HepG2 (cell line): ENCODE results near the gene GRK3. TPM values are rescaled to one million over a fixed set of nuclear protein-coding genes. Genes with fewer than 3 reads are reported as not detected.

Source experiments
- ATAC-seq: fragments of 200-7000 bp; cut with Tn5 transposase; 3 replicates; pipeline ENCODE4 v1.9.1; 2020; ENCODE audit warnings: mild to moderate bottlenecking, moderate library complexity
- BruUV-seq: library from RNA; stranded (reverse); fragments of 400-500 nt; replicated peaks from 2 replicates; lab custom pipeline; 2021; lab: Mats Ljungman, UMichigan
- CTCF ChIA-PET: fragments of 300-600 bp; formaldehyde crosslinking; extraction: SDS; loops from one replicate; lab custom pipeline; 2021; ENCODE audit warnings: low total read pairs, inconsistent platforms, low intra/inter-chr PET ratio; lab: Yijun Ruan, JAX
- POLR2A ChIA-PET: fragments of 350-600 bp; sonication (Branson Sonifier 250); formaldehyde crosslinking; loops from one replicate; lab custom pipeline; 2020; ENCODE audit warnings: antibody characterized with exemption, inconsistent platforms; lab: Yijun Ruan, JAX
- DNase-seq: peaks from one replicate; pipeline ENCODE4 v3.0.0-alpha.2; 2015; ENCODE audit warnings: low spot score
- FAIRE-seq: peaks from 3 replicates; lab custom pipeline; 2011; peaks lifted over from hg19 to GRCh38; lab: Jason Lieb, UNC
- H2AFZ ChIP-seq: one replicate; pipeline ENCODE4 v1.6.1; 2011; ENCODE audit warnings: low read length, inconsistent platforms
- H3K27ac ChIP-seq: fragments of 300-600 bp; 3 replicates; pipeline ENCODE4 v1.8.0; 2011; ENCODE audit warnings: mixed run types, mild to moderate bottlenecking, mixed read lengths, low read length, inconsistent platforms; ENCODE audit not compliant: insufficient read depth; ENCODE audit errors: extremely low read length
- H3K27me3 ChIP-seq, 2 experiments: fragments of 200-600 bp in 1 of 2; 2 replicates in 1 of 2; 3 replicates in 1 of 2; pipeline versions ENCODE4 v1.6.0 to v1.8.0; 2011; ENCODE audit warnings: low read length in 2 of 2, mild to moderate bottlenecking in 2 of 2, moderate library complexity in 2 of 2, inconsistent platforms in 1 of 2; ENCODE audit not compliant: insufficient read depth in 2 of 2, control insufficient read depth in 1 of 2
- H3K36me3 ChIP-seq, 2 experiments: fragments of 200-600 bp in 1 of 2; replicated peaks in 1 of 2; 2 replicates in 1 of 2; 3 replicates in 1 of 2; pipeline versions ENCODE4 v1.5.1 to v1.8.0; 2011; ENCODE audit warnings: low read length in 2 of 2, inconsistent platforms in 1 of 2; ENCODE audit not compliant: insufficient read depth in 2 of 2, control insufficient read depth in 1 of 2
- H3K4me1 ChIP-seq: 2 replicates; pipeline ENCODE4 v1.5.1; 2012; ENCODE audit warnings: low read length, inconsistent platforms; ENCODE audit not compliant: insufficient read depth
- H3K4me2 ChIP-seq: 2 replicates; pipeline ENCODE4 v1.6.0; 2011; ENCODE audit warnings: low read depth, low read length, inconsistent platforms
- H3K4me3 ChIP-seq, 3 experiments: fragments of 200-600 bp in 1 of 3; sonication (generic), shearing (Covaris generic) in 1 of 3; replicated peaks in 1 of 3; 2 replicates each; pipeline ENCODE4 v1.5.1; 2011 to 2016; ENCODE audit warnings: low read length in 3 of 3, inconsistent platforms in 2 of 3, low read depth in 2 of 3, mild to moderate bottlenecking in 2 of 3, control low read depth in 1 of 3, mixed read lengths in 1 of 3; ENCODE audit not compliant: insufficient read depth in 1 of 3
- H3K79me2 ChIP-seq: one replicate; pipeline ENCODE4 v1.6.1; 2011; ENCODE audit warnings: low read length, inconsistent platforms; ENCODE audit not compliant: insufficient read depth
- H3K9ac ChIP-seq: 2 replicates; pipeline ENCODE4 v1.6.0; 2011; ENCODE audit warnings: mild to moderate bottlenecking, low read depth, low read length, inconsistent platforms; ENCODE audit not compliant: insufficient read depth
- H3K9me3 ChIP-seq: 2 replicates; pipeline ENCODE4 v1.5.1; 2012; ENCODE audit warnings: mild to moderate bottlenecking, low read length
- H4K20me1 ChIP-seq: 2 replicates; pipeline ENCODE4 v1.6.0; 2011; ENCODE audit warnings: inconsistent platforms, mild to moderate bottlenecking, low read length, moderate library complexity; ENCODE audit not compliant: insufficient read depth
- ATF7 ChIP-seq, 2 experiments: fragments of 450-650 bp in 1 of 2; sonication (generic) in 1 of 2; formaldehyde crosslinking in 1 of 2; IDR thresholded peaks; 2 replicates each; pipeline versions ENCODE4 v1.4.0 to v1.6.1; 2016 to 2020; ENCODE audit warnings: antibody characterized with exemption in 1 of 2, mild to moderate bottlenecking in 1 of 2, missing genetic modification reagents in 1 of 2
- CBX2 ChIP-seq, 2 experiments: fragments of 200-600 bp in 1 of 2; sonication (generic); formaldehyde crosslinking in 1 of 2; IDR thresholded peaks; 2 replicates each; pipeline versions ENCODE4 v1.7.0 to v1.8.1; 2018 to 2022; ENCODE audit warnings: low read depth in 2 of 2, low read length in 1 of 2, mild to moderate bottlenecking in 1 of 2, missing genetic modification reagents in 1 of 2
- MLXIP ChIP-seq: sonication (generic); formaldehyde crosslinking; IDR thresholded peaks from 2 replicates; pipeline ENCODE4 v1.9.0; 2021; ENCODE audit warnings: missing genetic modification reagents, borderline replicate concordance
- RFX1 ChIP-seq: fragments of 450-650 bp; IDR thresholded peaks from 2 replicates; pipeline ENCODE4 v1.6.1; 2017
- SIX1 ChIP-seq: sonication (generic); formaldehyde crosslinking; IDR thresholded peaks from 2 replicates; pipeline ENCODE4 v1.4.0; 2020; ENCODE audit warnings: missing genetic modification reagents, borderline replicate concordance
- THRA ChIP-seq: sonication (generic); formaldehyde crosslinking; IDR thresholded peaks from 2 replicates; pipeline ENCODE4 v1.4.0; 2020; ENCODE audit warnings: missing genetic modification reagents, borderline replicate concordance
- ZNF180 ChIP-seq: sonication (generic); formaldehyde crosslinking; IDR thresholded peaks from 2 replicates; pipeline ENCODE4 v1.4.0; 2020; ENCODE audit warnings: low read depth, missing genetic modification reagents, borderline replicate concordance
- ZNF569 ChIP-seq: sonication (generic); formaldehyde crosslinking; IDR thresholded peaks from 2 replicates; pipeline ENCODE4 v1.5.0; 2020; ENCODE audit warnings: mild to moderate bottlenecking, missing genetic modification reagents, moderate library complexity, borderline replicate concordance
- ZNF619 ChIP-seq: sonication (generic); formaldehyde crosslinking; IDR thresholded peaks from 2 replicates; pipeline ENCODE4 v1.4.0; 2020; ENCODE audit warnings: mild to moderate bottlenecking, missing genetic modification reagents
- ZNF709 ChIP-seq: sonication (generic); formaldehyde crosslinking; IDR thresholded peaks from 2 replicates; pipeline ENCODE4 v1.5.0; 2020; ENCODE audit warnings: mild to moderate bottlenecking, missing genetic modification reagents
- ZNF816 ChIP-seq: sonication (generic); formaldehyde crosslinking; IDR thresholded peaks from 2 replicates; pipeline ENCODE4 v1.8.0; 2022; ENCODE audit warnings: missing genetic modification reagents, mild to moderate bottlenecking, borderline replicate concordance
- WGBS: methylation state at CpG from one replicate; pipeline ENCODE4 v1.1.6; 2017; ENCODE audit warnings: low lambda C conversion rate; 5-methylcytosine and 5-hydroxymethylcytosine counted together
- in situ Hi-C: cut with HindIII; loops from 2 replicates; pipeline ENCODE4 v1.10.0; 2017; ENCODE audit warnings: low pct_unique_long_range_greater_than_20kb; ENCODE audit not compliant: extremely low pct_ligation_motif_present
- intact Hi-C: fragments of 100-400 bp; cut with micrococcal nuclease; formaldehyde crosslinking; loops from one replicate; pipeline ENCODE4 v1.10.0; 2022; ENCODE audit not compliant: unreplicated experiment
- polyA plus RNA-seq, 8 experiments: library from polyadenylated mRNA; depleted of rRNA in 3 of 8; stranded (reverse) in 7 of 8; unstranded in 1 of 8; fragments of >200 nt; fragmentation: Illumina TruSeq in 4 of 8; extraction: Trizol in 4 of 8; gene quantifications; 2 replicates each; pipeline versions ENCODE4 v1.2.1 to v1.2.3, GENCODE V29; 2011 to 2016; ENCODE audit warnings: low read depth in 4 of 8, missing spikeins in 1 of 8, mixed read lengths in 1 of 8; ENCODE audit not compliant: insufficient read depth in 1 of 8
- total RNA-seq, 5 experiments: library from RNA; depleted of rRNA; stranded (reverse); fragments of >200 nt; fragmentation: Illumina TruSeq; extraction: Trizol; gene quantifications; 2 replicates each; pipeline ENCODE4 v1.2.3, GENCODE V29; 2016; ENCODE audit warnings: low read depth in 1 of 5

Gene GRK3
- total and polyA plus RNA-seq, 2 of the 13 experiments (the other 11 are each of a cell fraction or from before 2014, with no cell fraction given) = 8.5 to 16.7 TPM

GRCh38 chr22:25698978-25699377 is 134.5 kb downstream of the GRK3 start:
- ChIA-PET POLR2A (no interaction called here), CTCF (no interaction called here)
- H3K4me3 ChIP-seq = no peak overlapping the region
- ATAC-seq (no peak), FAIRE-seq (no peak), DNase-seq (no peak)
- intact Hi-C loops (no loop called here), in situ Hi-C loops (no loop called here)
- H3K9me3 ChIP-seq = no peaks in the 10 kb centered on the region
- no TSS peak for BruUV-seq
- no peak overlapping the region for H2AFZ ChIP-seq
- no peak overlapping the region for H3K9ac ChIP-seq
- H3K79me2 ChIP-seq = no peaks in the 10 kb centered on the region
- no peaks in the 10 kb centered on the region; the same call in 1 of the 2 replicates for H4K20me1 ChIP-seq
- H3K36me3 ChIP-seq = peaks cover 0 to 17% of the 10 kb centered on the region in 2 experiments; a peak in 3 of 5 replicates
- no peaks in the 10 kb centered on the region for H3K27me3 ChIP-seq
- H3K4me2 ChIP-seq = no peak overlapping the region
- no peaks in the 10 kb centered on the region for H3K4me1 ChIP-seq
- H3K27ac ChIP-seq = no peak overlapping the region
- 95% methylated on average over 6 of the region's 6 CpGs for WGBS
- no peak for TF ChIP-seq ZNF709 (CRISPR knock-in tag)

- in situ Hi-C loops = loop anchor here (5.0 kb wide), 1 partner anchor 239 kb away; no protein-coding TSS in a partner anchor
- no peak overlapping the region for H2AFZ ChIP-seq
- no peaks in the 10 kb centered on the region; the same call in 1 of the 2 replicates for H4K20me1 ChIP-seq
- no peak overlapping the region for H3K4me2 ChIP-seq
- BruUV-seq = no TSS peak
- H3K79me2 ChIP-seq = no peaks in the 10 kb centered on the region
- no peaks in the 10 kb centered on the region for H3K27me3 ChIP-seq
- H3K4me3 ChIP-seq = no peak overlapping the region
- no peaks in the 10 kb centered on the region for H3K9me3 ChIP-seq
- WGBS = 90% methylated on average over 13 of the region's 13 CpGs
- ATAC-seq = no peak
- CTCF ChIA-PET = interaction anchor here (0.6 to 3.0 kb wide), 4 partner anchors 68 to 239 kb away, joined by 3 to 13 read pairs (median 6); no protein-coding TSS in a partner anchor
- DNase-seq = no peak
- FAIRE-seq = no peak
- H3K9ac ChIP-seq = no peak overlapping the region
- no peaks in the 10 kb centered on the region for H3K4me1 ChIP-seq
- no peak overlapping the region for H3K27ac ChIP-seq
- POLR2A ChIA-PET = no interaction called here
- intact Hi-C loops = loop anchor here (5.0 kb wide), 1 partner anchor 71 kb away; no protein-coding TSS in a partner anchor
- peaks cover 4 to 12% of the 10 kb centered on the region in 2 experiments; a peak in 3 of 5 replicates for H3K36me3 ChIP-seq
- TF ChIP-seq SIX1 (CRISPR knock-in tag) = no peak
- TF ChIP-seq ZNF619 (CRISPR knock-in tag) = no peak
- TF ChIP-seq THRA (CRISPR knock-in tag) = no peak
- TF ChIP-seq ZNF569 (CRISPR knock-in tag) = no peak
- TF ChIP-seq ATF7 (IDR thresholded peaks at IDR 0.05) = no peak
- TF ChIP-seq ATF7 (CRISPR knock-in tag; IDR thresholded peaks at IDR 0.05) = no peak
- no peak for TF ChIP-seq RFX1
- no peak for TF ChIP-seq ZNF816 (CRISPR knock-in tag)
- no peak for TF ChIP-seq ZNF180 (CRISPR knock-in tag)
- TF ChIP-seq CBX2 (IDR thresholded peaks at IDR 0.05; ENCODE audit: low read depth, low read length) = no peak
- no peak for TF ChIP-seq CBX2 (CRISPR knock-in tag; IDR thresholded peaks at IDR 0.05; ENCODE audit: low read depth)
- no peak for TF ChIP-seq MLXIP (CRISPR knock-in tag)
Observed at GRCh38 chr22:25701056-25701780, 136.7 kb downstream of the GRK3 start.
